HEK293 (cell line): Measurements from ENCODE around the gene RPS18.
A peak's percentile ranks its signal among the peaks of the same experiment; 100 is the strongest.

Experiments
- CTCF ChIA-PET: fragments of 350-600 bp; formaldehyde crosslinking; extraction: SDS; loops from one replicate; lab custom pipeline; 2021; ENCODE audit warnings: antibody characterized with exemption; lab: Yijun Ruan, JAX
- POLR2A ChIA-PET: fragments of 300-600 bp; formaldehyde crosslinking; extraction: SDS; loops from one replicate; lab custom pipeline; 2020; ENCODE audit warnings: antibody characterized with exemption, inconsistent platforms; lab: Yijun Ruan, JAX
- H3K27ac ChIP-seq: fragments of 200-500 bp; sonication (Bioruptor generic); 2 replicates; pipeline ENCODE4 v1.5.1; 2014; ENCODE audit warnings: low read depth, low read length, control low read depth, inconsistent platforms; ENCODE audit errors: extremely low read depth
- H3K36me3 ChIP-seq, 2 experiments: fragments of 200-500 bp in 1 of 2; sonication (Bioruptor generic) in 1 of 2; 1 replicate in 1 of 2; 2 replicates in 1 of 2; pipeline ENCODE4 v1.5.1; 2014 to 2017; ENCODE audit warnings: inconsistent platforms in 2 of 2, low read length in 2 of 2; ENCODE audit not compliant: control insufficient read depth in 2 of 2, insufficient read depth in 1 of 2
- H3K4me1 ChIP-seq: fragments of 200-500 bp; sonication (Bioruptor generic); 2 replicates; pipeline ENCODE4 v1.5.1; 2014; ENCODE audit warnings: mild to moderate bottlenecking, low read length, inconsistent platforms; ENCODE audit not compliant: control insufficient read depth, insufficient read depth
- H3K4me3 ChIP-seq: 2 replicates; pipeline ENCODE4 v1.5.1; 2011; ENCODE audit warnings: low read depth, mild to moderate bottlenecking, control low read depth, low read length, moderate library complexity
- H3K9me3 ChIP-seq: fragments of 200-500 bp; sonication (Bioruptor generic); 2 replicates; pipeline ENCODE4 v1.5.1; 2014; ENCODE audit warnings: low read depth, low read length, inconsistent platforms; ENCODE audit not compliant: control insufficient read depth, insufficient read depth
- GFI1B ChIP-seq: fragments of 450-650 bp; formaldehyde crosslinking; IDR thresholded peaks from 2 replicates; pipeline ENCODE4 v1.5.1; 2016; ENCODE audit warnings: missing biosample characterization, missing genetic modification characterization
- REPIN1 ChIP-seq: fragments of 450-650 bp; formaldehyde crosslinking; IDR thresholded peaks from 2 replicates; pipeline ENCODE4 v1.5.1; 2017; ENCODE audit warnings: missing biosample characterization, missing genetic modification characterization, low read depth
- SCRT1 ChIP-seq: fragments of 450-650 bp; formaldehyde crosslinking; IDR thresholded peaks from 2 replicates; pipeline ENCODE4 v1.5.1; 2016; ENCODE audit warnings: missing biosample characterization, missing genetic modification characterization, borderline replicate concordance
- SP7 ChIP-seq: fragments of 450-650 bp; formaldehyde crosslinking; IDR thresholded peaks from 2 replicates; pipeline ENCODE4 v1.5.1; 2016; ENCODE audit warnings: missing biosample characterization, missing genetic modification characterization
- ZNF114 ChIP-seq: fragments of 450-650 bp; formaldehyde crosslinking; IDR thresholded peaks from 2 replicates; pipeline ENCODE4 v1.5.0; 2017; ENCODE audit warnings: missing biosample characterization, missing genetic modification characterization
- ZNF138 ChIP-seq: fragments of 450-650 bp; formaldehyde crosslinking; IDR thresholded peaks from 2 replicates; pipeline ENCODE4 v1.5.1; 2016; ENCODE audit warnings: missing biosample characterization, missing genetic modification characterization, borderline replicate concordance
- ZNF16 ChIP-seq: fragments of 450-650 bp; formaldehyde crosslinking; IDR thresholded peaks from 2 replicates; pipeline ENCODE4 v1.5.1; 2016; ENCODE audit warnings: low read depth, missing biosample characterization, missing genetic modification characterization
- ZNF239 ChIP-seq: fragments of 450-650 bp; formaldehyde crosslinking; IDR thresholded peaks from 2 replicates; pipeline ENCODE4 v1.5.1; 2016; ENCODE audit warnings: missing biosample characterization, missing genetic modification characterization
- ZNF324 ChIP-seq: fragments of 450-650 bp; formaldehyde crosslinking; IDR thresholded peaks from 2 replicates; pipeline ENCODE4 v1.5.1; 2016; ENCODE audit warnings: missing biosample characterization, missing genetic modification characterization
- ZNF354C ChIP-seq: fragments of 450-650 bp; formaldehyde crosslinking; IDR thresholded peaks from 2 replicates; pipeline ENCODE4 v1.5.1; 2016; ENCODE audit warnings: missing biosample characterization, missing genetic modification characterization, low read depth, borderline replicate concordance
- ZNF544 ChIP-seq: fragments of 450-650 bp; formaldehyde crosslinking; IDR thresholded peaks from 2 replicates; pipeline ENCODE4 v1.5.0; 2017; ENCODE audit warnings: missing biosample characterization, missing genetic modification characterization
- ZNF549 ChIP-seq: fragments of 450-650 bp; IDR thresholded peaks from 2 replicates; pipeline ENCODE4 v1.5.1; 2018; ENCODE audit warnings: missing biosample characterization, missing genetic modification characterization, mild to moderate bottlenecking, inconsistent platforms, moderate library complexity
- ZNF555 ChIP-seq: fragments of 450-650 bp; formaldehyde crosslinking; conservative IDR thresholded peaks from 2 replicates; pipeline ENCODE4 v1.5.1; 2017; ENCODE audit warnings: missing biosample characterization, mild to moderate bottlenecking, missing genetic modification characterization, inconsistent platforms
- ZNF654 ChIP-seq: fragments of 450-650 bp; formaldehyde crosslinking; IDR thresholded peaks from 2 replicates; pipeline ENCODE4 v1.5.1; 2016; ENCODE audit warnings: low read depth, missing biosample characterization, missing genetic modification characterization
- ZNF670 ChIP-seq: fragments of 450-650 bp; formaldehyde crosslinking; IDR thresholded peaks from 2 replicates; pipeline ENCODE4 v1.5.1; 2016; ENCODE audit warnings: missing biosample characterization, missing genetic modification characterization, low read depth
- TF ChIP-seq, protein P1 (sequence below): fragments of 450-650 bp; formaldehyde crosslinking; IDR thresholded peaks from 2 replicates; pipeline ENCODE4 v1.5.1; 2016; ENCODE audit warnings: missing biosample characterization, missing genetic modification characterization, low read depth
- TF ChIP-seq, protein P2 (sequence below): fragments of 450-650 bp; formaldehyde crosslinking; IDR thresholded peaks from 2 replicates; pipeline ENCODE4 v1.5.1; 2016; ENCODE audit warnings: missing biosample characterization, missing genetic modification characterization, borderline replicate concordance
- TF ChIP-seq, protein P3 (sequence below): fragments of 450-650 bp; formaldehyde crosslinking; IDR thresholded peaks from 2 replicates; pipeline ENCODE4 v1.5.1; 2016; ENCODE audit warnings: missing biosample characterization, missing genetic modification characterization

Gene RPS18

DNA sequence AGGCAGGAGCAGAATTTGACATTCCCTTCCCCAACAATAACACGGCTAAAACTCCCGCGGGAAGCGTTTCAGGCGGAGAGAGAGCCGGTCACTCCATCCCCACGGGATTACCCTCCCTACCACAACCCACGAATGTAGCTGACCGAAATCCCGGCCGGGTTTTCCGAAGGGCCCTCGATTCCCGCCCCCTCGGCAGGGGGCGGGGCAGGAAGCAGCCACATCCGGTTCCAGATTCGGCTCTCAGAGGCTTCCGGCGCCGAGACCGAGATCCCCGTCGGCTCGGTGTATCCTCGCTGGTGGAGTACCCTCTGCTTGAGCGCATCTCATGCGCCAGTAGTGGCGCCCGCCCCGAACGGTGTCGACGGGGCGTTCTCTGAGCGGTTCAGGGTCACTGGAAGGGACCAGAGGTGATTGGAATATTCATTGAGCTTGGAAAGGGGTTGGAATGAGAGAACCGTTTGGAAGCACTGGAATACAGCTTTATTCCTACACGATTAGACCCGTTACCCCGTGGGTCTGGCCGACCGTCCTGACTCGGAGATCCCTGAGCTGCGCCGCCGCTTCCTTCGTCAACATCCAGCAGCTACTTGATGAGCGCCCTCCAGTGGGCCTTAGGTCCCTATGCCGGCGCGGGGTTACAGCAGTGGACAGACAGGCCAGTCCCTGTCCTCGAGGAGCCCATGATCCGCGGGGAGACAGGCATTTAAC, 27.5 kb downstream of the RPS18 start (continued):
- no peak for TF ChIP-seq ZNF239 (tag by site-specific recombination)
- peak; percentile 45; the same call in 1 of the 2 replicates for TF ChIP-seq ZNF324 (tag by site-specific recombination)
- TF ChIP-seq REPIN1 (tag by site-specific recombination) = no peak
- TF ChIP-seq ZNF138 (tag by site-specific recombination) = no peak
- TF ChIP-seq, protein P1, sequence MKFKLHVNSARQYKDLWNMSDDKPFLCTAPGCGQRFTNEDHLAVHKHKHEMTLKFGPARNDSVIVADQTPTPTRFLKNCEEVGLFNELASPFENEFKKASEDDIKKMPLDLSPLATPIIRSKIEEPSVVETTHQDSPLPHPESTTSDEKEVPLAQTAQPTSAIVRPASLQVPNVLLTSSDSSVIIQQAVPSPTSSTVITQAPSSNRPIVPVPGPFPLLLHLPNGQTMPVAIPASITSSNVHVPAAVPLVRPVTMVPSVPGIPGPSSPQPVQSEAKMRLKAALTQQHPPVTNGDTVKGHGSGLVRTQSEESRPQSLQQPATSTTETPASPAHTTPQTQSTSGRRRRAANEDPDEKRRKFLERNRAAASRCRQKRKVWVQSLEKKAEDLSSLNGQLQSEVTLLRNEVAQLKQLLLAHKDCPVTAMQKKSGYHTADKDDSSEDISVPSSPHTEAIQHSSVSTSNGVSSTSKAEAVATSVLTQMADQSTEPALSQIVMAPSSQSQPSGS (tag by site-specific recombination) = no peak

DNA sequence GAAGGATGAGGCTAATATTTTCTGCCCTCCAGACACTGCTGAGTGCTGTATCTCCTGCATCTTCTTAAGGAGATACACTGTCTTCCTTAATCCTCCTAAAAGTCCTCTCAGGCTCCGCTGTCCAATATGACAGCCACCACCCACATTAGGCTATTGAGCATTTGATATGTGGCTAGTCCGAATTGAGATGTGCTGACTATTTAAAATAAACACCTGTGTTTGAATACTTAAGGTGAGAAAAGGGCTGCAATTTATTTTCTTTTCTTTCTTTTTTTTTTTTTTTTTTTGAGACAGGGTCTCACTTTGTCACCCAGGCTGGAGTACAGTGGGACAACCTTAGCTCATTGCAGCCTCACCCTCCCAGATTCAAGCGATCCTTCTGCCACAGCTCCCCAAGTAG, 30.0 kb downstream of the RPS18 start:
- no peak overlapping the region for H3K4me3 ChIP-seq
- H3K36me3 ChIP-seq = peaks cover 7 to 11% of the 10 kb centered on the region in 2 experiments; a peak in 2 of 3 replicates
- H3K9me3 ChIP-seq = no peaks in the 10 kb centered on the region
- ChIA-PET POLR2A (interaction anchor here (0.6 to 2.4 kb wide), 6 partner anchors 11 to 108 kb away, joined by 3 to 30 read pairs (median 8); partner anchors contain the start of genes B3GALT4, PFDN6, TAPBP and WDR46), CTCF (interaction anchor here (0.5 to 2.5 kb wide), 5 partner anchors 9 to 25 kb away, joined by 3 to 11 read pairs (median 5); partner anchors contain the start of gene B3GALT4)
- TF ChIP-seq ZNF114 (tag by site-specific recombination) = no peak
- TF ChIP-seq SP7 (tag by site-specific recombination) = no peak
- no peak for TF ChIP-seq ZNF324 (tag by site-specific recombination)
- no peak for TF ChIP-seq ZNF555 (tag by site-specific recombination)
- TF ChIP-seq ZNF670 (tag by site-specific recombination) = no peak
- no peak for TF ChIP-seq ZNF354C (tag by site-specific recombination)
- TF ChIP-seq, protein P2, sequence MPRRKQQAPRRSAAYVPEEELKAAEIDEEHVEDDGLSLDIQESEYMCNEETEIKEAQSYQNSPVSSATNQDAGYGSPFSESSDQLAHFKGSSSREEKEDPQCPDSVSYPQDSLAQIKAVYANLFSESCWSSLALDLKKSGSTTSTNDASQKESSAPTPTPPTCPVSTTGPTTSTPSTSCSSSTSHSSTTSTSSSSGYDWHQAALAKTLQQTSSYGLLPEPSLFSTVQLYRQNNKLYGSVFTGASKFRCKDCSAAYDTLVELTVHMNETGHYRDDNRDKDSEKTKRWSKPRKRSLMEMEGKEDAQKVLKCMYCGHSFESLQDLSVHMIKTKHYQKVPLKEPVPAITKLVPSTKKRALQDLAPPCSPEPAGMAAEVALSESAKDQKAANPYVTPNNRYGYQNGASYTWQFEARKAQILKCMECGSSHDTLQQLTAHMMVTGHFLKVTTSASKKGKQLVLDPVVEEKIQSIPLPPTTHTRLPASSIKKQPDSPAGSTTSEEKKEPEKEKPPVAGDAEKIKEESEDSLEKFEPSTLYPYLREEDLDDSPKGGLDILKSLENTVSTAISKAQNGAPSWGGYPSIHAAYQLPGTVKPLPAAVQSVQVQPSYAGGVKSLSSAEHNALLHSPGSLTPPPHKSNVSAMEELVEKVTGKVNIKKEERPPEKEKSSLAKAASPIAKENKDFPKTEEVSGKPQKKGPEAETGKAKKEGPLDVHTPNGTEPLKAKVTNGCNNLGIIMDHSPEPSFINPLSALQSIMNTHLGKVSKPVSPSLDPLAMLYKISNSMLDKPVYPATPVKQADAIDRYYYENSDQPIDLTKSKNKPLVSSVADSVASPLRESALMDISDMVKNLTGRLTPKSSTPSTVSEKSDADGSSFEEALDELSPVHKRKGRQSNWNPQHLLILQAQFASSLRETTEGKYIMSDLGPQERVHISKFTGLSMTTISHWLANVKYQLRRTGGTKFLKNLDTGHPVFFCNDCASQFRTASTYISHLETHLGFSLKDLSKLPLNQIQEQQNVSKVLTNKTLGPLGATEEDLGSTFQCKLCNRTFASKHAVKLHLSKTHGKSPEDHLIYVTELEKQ (tag by site-specific recombination) = no peak
- TF ChIP-seq, protein P3, sequence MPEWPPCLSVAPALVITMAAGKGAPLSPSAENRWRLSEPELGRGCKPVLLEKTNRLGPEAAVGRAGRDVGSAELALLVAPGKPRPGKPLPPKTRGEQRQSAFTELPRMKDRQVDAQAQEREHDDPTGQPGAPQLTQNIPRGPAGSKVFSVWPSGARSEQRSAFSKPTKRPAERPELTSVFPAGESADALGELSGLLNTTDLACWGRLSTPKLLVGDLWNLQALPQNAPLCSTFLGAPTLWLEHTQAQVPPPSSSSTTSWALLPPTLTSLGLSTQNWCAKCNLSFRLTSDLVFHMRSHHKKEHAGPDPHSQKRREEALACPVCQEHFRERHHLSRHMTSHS (tag by site-specific recombination) = no peak
- TF ChIP-seq ZNF544 (tag by site-specific recombination) = no peak
- TF ChIP-seq ZNF654 (tag by site-specific recombination) = no peak
- no peak for TF ChIP-seq ZNF16 (tag by site-specific recombination)
- no peak for TF ChIP-seq GFI1B (tag by site-specific recombination)
- TF ChIP-seq SCRT1 (tag by site-specific recombination) = no peak
- TF ChIP-seq ZNF549 (tag by site-specific recombination) = no peak
- no peaks in the 10 kb centered on the region for H3K4me1 ChIP-seq
- no peak overlapping the region for H3K27ac ChIP-seq
